HepG2 (cell line): ENCODE results near the gene MDH1. TPM values are rescaled to one million over a fixed set of nuclear protein-coding genes. Genes with fewer than 3 reads are reported as not detected.
A peak's percentile ranks its signal among the peaks of the same experiment; 100 is the strongest.

ENCODE experiments used
- AHDC1 ChIP-seq: sonication (generic); formaldehyde crosslinking; IDR thresholded peaks from 2 replicates; pipeline ENCODE4 v1.5.1; 2020; ENCODE audit warnings: mild to moderate bottlenecking, missing genetic modification reagents, borderline replicate concordance
- CREB3 ChIP-seq: sonication (generic); formaldehyde crosslinking; IDR thresholded peaks from 2 replicates; pipeline ENCODE4 v1.5.0; 2020; ENCODE audit warnings: missing genetic modification reagents
- HNRNPLL ChIP-seq: fragments of 200-400 bp; formaldehyde crosslinking; IDR thresholded peaks from 2 replicates; pipeline ENCODE4 v1.6.1; 2017; ENCODE audit warnings: mild to moderate bottlenecking, low read depth, low read length; ENCODE audit not compliant: poor library complexity, severe bottlenecking
- JDP2 ChIP-seq: sonication (generic); formaldehyde crosslinking; IDR thresholded peaks from 2 replicates; pipeline ENCODE4 v1.8.1; 2022; ENCODE audit warnings: missing genetic modification reagents, borderline replicate concordance
- KLF16 ChIP-seq, 2 experiments: sonication (generic) in 1 of 2; formaldehyde crosslinking in 1 of 2; IDR thresholded peaks; 2 replicates each; pipeline versions ENCODE4 v1.6.1 to v1.8.0; 2016 to 2023; ENCODE audit warnings: missing genetic modification reagents in 2 of 2, missing compliant biosample characterization in 1 of 2
- MED8 ChIP-seq: sonication (generic); formaldehyde crosslinking; IDR thresholded peaks from 2 replicates; pipeline ENCODE4 v1.8.1; 2023; ENCODE audit warnings: mild to moderate bottlenecking, missing genetic modification reagents; ENCODE audit not compliant: insufficient replicate concordance
- MXD1 ChIP-seq: sonication (generic); formaldehyde crosslinking; IDR thresholded peaks from 2 replicates; pipeline ENCODE4 v1.4.0; 2020; ENCODE audit warnings: mild to moderate bottlenecking, missing genetic modification reagents
- NFIC ChIP-seq: IDR thresholded peaks from 2 replicates; pipeline ENCODE4 v1.6.1; 2012; ENCODE audit warnings: mild to moderate bottlenecking, low read length, inconsistent platforms
- PAF1 ChIP-seq: IDR thresholded peaks from 2 replicates; pipeline ENCODE4 v1.6.1; 2016; ENCODE audit warnings: missing genetic modification reagents, missing compliant biosample characterization
- SNAI1 ChIP-seq: sonication (generic); formaldehyde crosslinking; IDR thresholded peaks from 2 replicates; pipeline ENCODE4 v1.5.0; 2020; ENCODE audit warnings: mild to moderate bottlenecking, missing genetic modification reagents, borderline replicate concordance
- ZNF281 ChIP-seq: sonication (generic); formaldehyde crosslinking; IDR thresholded peaks from 2 replicates; pipeline ENCODE4 v1.4.0; 2020; ENCODE audit warnings: missing genetic modification reagents, borderline replicate concordance
- polyA plus RNA-seq, 8 experiments: library from polyadenylated mRNA; depleted of rRNA in 3 of 8; stranded (reverse) in 7 of 8; unstranded in 1 of 8; fragments of >200 nt; fragmentation: Illumina TruSeq in 4 of 8; extraction: Trizol in 4 of 8; gene quantifications; 2 replicates each; pipeline versions ENCODE4 v1.2.1 to v1.2.3, GENCODE V29; 2011 to 2016; ENCODE audit warnings: low read depth in 4 of 8, missing spikeins in 1 of 8, mixed read lengths in 1 of 8; ENCODE audit not compliant: insufficient read depth in 1 of 8
- total RNA-seq, 5 experiments: library from RNA; depleted of rRNA; stranded (reverse); fragments of >200 nt; fragmentation: Illumina TruSeq; extraction: Trizol; gene quantifications; 2 replicates each; pipeline ENCODE4 v1.2.3, GENCODE V29; 2016; ENCODE audit warnings: low read depth in 1 of 5

MDH1 gene
- total and polyA plus RNA-seq, 2 of the 13 experiments (the other 11 are each of a cell fraction or from before 2014, with no cell fraction given), result 293 to 415 TPM

GRCh38 chr2:63589148-63589958 is 590 bp downstream of the MDH1 start (continued):
- TF ChIP-seq KLF16 (CRISPR knock-in tag; IDR thresholded peaks at IDR 0.05) (0 out of 4 replicates have a peak, but pooled peaks of 1 of the 2 experiments have one; percentile 5), HNRNPLL (no peak), CREB3 (CRISPR knock-in tag) (peak; percentile 5; the same call in 1 of the 2 replicates), AHDC1 (CRISPR knock-in tag) (peak; percentile 21; the same call in 1 of the 2 replicates), JDP2 (CRISPR knock-in tag) (0 out of 2 replicates have a peak, but pooled peaks have one; percentile 27), NFIC (0 out of 2 replicates have a peak, but pooled peaks have one; percentile 7), MED8 (peak; percentile 47), PAF1 (CRISPR knock-in tag) (no peak), ZNF281 (CRISPR knock-in tag) (peak; percentile 79), MXD1 (peak; percentile 7; the same call in 1 of the 2 replicates), SNAI1 (CRISPR knock-in tag) (peak; percentile 89; the same call in 1 of the 2 replicates)
